Astrocyte of the cerebellum (primary cell): ENCODE measurements around the gene MDC1.
"Not testable (repeated sequence)": the region's sequence is repeated elsewhere in the genome, so short reads cannot be mapped to it uniquely, and the experiment has no call there.

ENCODE experiments used
- DNase-seq: peaks from one replicate; pipeline ENCODE4 v3.0.0-alpha.2; 2011; ENCODE audit warnings: low read depth
- H3K4me3 ChIP-seq: 2 replicates; pipeline ENCODE4 v1.5.1; 2011; ENCODE audit warnings: mild to moderate bottlenecking, low read depth, low read length, moderate library complexity
- in situ Hi-C: cut with HindIII; loops from 2 replicates; pipeline ENCODE4 v1.10.0; 2017; ENCODE audit warnings: low sequenced_read_pairs
- TF ChIP-seq, protein P1 (sequence below): IDR thresholded peaks from 2 replicates; pipeline ENCODE4 v1.5.1; 2012; ENCODE audit warnings: low read length, low read depth, moderate library complexity, mild to moderate bottlenecking; ENCODE audit errors: missing control alignments

Gene MDC1, protein sequence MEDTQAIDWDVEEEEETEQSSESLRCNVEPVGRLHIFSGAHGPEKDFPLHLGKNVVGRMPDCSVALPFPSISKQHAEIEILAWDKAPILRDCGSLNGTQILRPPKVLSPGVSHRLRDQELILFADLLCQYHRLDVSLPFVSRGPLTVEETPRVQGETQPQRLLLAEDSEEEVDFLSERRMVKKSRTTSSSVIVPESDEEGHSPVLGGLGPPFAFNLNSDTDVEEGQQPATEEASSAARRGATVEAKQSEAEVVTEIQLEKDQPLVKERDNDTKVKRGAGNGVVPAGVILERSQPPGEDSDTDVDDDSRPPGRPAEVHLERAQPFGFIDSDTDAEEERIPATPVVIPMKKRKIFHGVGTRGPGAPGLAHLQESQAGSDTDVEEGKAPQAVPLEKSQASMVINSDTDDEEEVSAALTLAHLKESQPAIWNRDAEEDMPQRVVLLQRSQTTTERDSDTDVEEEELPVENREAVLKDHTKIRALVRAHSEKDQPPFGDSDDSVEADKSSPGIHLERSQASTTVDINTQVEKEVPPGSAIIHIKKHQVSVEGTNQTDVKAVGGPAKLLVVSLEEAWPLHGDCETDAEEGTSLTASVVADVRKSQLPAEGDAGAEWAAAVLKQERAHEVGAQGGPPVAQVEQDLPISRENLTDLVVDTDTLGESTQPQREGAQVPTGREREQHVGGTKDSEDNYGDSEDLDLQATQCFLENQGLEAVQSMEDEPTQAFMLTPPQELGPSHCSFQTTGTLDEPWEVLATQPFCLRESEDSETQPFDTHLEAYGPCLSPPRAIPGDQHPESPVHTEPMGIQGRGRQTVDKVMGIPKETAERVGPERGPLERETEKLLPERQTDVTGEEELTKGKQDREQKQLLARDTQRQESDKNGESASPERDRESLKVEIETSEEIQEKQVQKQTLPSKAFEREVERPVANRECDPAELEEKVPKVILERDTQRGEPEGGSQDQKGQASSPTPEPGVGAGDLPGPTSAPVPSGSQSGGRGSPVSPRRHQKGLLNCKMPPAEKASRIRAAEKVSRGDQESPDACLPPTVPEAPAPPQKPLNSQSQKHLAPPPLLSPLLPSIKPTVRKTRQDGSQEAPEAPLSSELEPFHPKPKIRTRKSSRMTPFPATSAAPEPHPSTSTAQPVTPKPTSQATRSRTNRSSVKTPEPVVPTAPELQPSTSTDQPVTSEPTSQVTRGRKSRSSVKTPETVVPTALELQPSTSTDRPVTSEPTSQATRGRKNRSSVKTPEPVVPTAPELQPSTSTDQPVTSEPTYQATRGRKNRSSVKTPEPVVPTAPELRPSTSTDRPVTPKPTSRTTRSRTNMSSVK (N-terminal part only)

DNA sequence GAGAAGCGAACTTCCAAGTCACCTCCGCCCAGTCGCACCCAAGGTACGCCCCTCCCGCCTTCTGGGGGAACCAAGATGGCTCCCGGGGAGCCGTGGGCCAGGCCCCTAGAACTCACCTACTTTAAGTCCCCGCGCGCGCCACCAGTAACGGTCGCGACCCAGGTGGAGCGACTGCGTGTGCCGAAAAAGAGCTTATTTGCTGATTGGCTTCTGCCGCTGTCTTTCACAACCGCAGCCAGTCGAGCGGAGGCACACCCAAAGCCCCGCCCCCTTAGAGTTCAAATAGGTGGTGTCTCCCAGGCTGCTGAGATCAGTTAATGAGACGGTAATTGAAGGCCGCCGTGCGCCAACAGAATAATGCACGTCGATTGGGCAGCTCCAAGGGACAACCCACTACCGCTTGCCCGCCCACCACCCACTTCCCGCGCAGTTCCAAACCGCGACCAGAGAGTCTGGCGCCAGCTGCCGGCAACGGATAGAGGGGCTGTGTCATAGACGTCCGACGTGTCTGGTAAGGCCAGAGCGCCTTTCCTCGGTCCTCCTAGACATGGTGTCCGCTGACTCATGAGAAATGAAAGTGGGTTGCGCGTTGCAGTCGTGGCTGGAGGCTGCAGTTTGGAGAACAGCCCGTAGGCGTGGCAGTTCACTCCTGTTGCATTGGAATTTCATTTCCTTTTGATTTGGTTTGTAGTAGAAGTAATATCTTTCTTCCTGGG is at the start of gene MDC1:
TSS of gene MDC1 (minus strand) at position 153 of the 716 bp plus-strand sequence. CDS start 2,106 bp downstream, outside the sequence.
- peak; percentile 100 for DNase-seq
- in situ Hi-C loops: no loop called here
- H3K4me3 ChIP-seq: peak within 1 kb of the TSS; percentile 81
- TF ChIP-seq, protein P1, sequence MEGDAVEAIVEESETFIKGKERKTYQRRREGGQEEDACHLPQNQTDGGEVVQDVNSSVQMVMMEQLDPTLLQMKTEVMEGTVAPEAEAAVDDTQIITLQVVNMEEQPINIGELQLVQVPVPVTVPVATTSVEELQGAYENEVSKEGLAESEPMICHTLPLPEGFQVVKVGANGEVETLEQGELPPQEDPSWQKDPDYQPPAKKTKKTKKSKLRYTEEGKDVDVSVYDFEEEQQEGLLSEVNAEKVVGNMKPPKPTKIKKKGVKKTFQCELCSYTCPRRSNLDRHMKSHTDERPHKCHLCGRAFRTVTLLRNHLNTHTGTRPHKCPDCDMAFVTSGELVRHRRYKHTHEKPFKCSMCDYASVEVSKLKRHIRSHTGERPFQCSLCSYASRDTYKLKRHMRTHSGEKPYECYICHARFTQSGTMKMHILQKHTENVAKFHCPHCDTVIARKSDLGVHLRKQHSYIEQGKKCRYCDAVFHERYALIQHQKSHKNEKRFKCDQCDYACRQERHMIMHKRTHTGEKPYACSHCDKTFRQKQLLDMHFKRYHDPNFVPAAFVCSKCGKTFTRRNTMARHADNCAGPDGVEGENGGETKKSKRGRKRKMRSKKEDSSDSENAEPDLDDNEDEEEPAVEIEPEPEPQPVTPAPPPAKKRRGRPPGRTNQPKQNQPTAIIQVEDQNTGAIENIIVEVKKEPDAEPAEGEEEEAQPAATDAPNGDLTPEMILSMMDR: peak; percentile 23

DNA sequence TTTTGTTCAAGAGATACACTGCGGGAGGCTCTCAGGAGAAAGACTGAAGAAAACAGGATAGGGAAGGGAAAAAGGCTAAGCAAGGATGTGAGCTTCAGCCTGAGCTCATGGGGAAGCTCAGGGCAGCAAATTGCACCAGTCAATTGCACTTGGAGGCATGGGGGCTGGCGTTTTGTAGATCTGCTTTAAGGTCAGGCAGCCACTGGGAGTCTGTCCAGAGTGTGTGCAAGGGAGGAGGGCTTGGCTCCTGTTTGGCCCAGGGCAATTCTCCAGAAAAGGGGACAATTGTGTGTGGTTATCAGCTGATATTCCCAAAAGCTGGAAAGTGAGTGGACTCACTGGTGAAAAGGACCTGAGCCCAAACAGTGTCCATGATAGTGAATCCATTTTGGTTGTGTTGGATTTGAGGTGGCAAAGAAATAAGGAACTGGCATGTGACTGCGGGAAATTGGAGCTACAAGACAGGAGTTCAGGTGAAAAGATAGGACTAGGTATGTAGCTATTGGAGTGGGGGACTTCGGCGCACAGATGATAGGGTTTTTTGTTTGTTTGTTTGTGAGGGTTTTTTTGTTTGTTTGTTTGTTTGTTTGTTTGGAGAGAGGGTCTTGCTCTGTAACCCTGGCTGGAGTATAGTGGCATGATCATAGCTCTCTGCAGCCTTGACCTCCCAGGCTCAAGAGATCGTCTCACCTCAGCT is 49.5 kb upstream of the MDC1 start:
- H3K4me3 ChIP-seq: no peak overlapping the region
- no peak for DNase-seq
- TF ChIP-seq, protein P1: no peak
- in situ Hi-C loops: no loop called here

DNA sequence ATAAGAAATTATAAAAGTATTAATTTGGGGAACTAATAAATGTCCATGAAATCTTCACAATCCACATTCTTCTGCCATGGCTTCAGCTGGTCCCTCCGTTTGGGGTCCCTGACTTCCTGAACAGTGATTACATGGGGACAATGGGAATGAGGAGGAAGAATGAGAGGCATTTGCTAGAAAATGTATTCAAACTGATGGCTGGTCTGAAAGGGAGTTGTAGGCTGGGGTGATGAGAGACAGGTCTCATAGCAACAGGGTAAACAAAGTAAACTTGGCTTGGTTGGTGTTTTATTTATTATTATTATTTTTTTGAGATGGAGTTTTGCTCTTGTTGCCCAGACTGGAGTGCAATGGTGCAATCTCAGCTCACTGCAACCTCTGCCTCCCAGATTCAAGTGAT is 48.4 kb upstream of the MDC1 start:
- DNase-seq, in situ Hi-C loops, H3K4me3 ChIP-seq: not testable (repeated sequence)

DNA sequence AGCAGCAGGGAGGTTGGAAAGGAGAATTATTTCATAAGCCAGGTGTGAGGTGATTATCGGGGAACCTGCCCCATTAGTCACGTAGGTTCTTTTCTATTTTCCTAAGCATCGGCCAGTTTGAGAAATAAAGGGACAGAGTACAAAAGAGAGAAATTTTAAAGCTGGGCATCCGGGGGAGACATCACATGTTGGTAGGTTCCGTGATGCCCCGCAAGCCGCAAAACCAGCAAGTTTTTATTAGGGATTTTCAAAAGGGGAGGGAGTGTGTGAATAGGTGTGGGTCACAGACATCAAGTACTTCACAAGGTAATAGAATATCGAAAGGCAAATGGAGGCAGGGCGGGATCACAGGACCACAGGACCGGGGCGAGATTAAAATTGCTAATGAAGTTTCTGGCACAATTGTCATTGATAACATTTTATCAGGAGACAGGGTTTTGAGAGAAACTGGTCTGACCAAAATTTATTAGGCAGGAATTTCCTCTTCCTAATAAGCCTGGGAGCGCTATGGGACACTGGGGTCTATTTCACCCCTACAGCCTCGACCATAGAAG is 47.5 kb upstream of the MDC1 start:
- H3K4me3 ChIP-seq, in situ Hi-C loops, DNase-seq: not testable (repeated sequence)

DNA sequence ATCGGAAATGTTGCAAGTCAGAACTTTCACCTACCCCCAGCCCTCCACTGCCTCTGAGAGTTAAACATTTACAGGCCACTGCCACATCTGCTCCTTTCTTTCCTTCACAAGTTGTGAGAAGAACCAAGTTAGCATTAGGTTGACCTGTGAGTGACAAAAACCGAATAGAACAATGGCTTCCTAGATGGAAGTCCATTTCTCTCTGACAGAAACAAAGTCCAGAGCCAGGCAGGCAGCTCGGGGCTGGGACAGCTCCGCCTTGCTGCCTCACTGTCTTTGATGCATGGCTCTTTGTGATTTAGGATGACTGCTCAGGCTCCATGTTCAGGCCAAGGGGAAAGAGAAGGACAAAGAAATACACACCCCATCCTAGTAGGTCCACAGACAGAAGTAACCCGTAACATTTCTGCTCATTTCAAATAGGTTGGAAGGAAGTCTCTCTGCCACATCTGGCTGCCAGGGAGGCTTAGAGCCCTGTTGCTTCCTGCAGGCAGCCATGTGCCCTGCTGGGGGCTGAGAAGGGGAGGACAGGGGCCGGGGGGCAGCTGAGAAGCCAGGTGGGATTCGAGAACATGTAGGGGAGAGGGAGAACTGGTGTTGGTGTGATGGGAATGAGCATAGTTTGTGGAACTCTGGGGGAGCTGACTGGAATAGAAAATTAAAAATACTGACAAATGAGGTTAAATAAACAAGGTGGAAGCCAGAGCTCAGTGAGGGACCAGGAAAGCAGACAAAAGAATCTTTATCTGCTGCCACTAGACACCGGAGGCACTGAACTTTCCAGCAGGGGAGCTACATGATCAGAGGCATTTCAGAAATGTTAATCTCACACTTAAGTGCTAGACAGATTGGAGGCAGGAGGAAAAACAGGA is 46.8 kb upstream of the MDC1 start:
- in situ Hi-C loops: no loop called here
- DNase-seq: peak; percentile 73

DNA sequence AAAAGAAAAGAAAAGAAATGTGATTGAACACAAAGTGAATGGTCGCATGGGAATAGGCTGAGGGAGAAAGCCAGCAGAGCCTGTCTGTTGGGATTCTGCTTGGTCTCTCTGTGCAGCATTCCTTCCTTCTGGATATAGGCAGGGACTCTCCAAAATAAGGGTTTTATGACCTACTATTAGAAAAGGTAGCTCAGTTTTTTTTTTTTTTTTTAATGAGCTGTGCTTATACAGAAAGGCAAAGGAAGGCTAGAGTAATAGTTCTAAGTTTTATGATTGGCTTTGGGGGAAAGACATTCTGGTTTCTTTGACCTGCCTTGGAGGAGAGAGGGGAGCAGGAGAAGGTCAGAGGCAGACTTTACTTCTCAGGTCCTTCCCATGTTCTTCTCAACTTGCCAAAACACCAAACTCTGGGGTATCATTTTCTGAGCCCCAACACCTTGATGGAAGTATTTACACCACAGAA is 46.1 kb upstream of the MDC1 start:
- H3K4me3 ChIP-seq: no peak overlapping the region
- TF ChIP-seq, protein P1: no peak
- in situ Hi-C loops: no loop called here
- DNase-seq: no peak

More for the DNA sequence above, 46.8 kb upstream of the MDC1 start:
- TF ChIP-seq, protein P1: no peak
- H3K4me3 ChIP-seq: no peak overlapping the region
